D721Med (cell line): ENCODE measurements around the gene LRATD1.
"Not testable (repeated sequence)": the region's sequence is repeated elsewhere in the genome, so short reads cannot be mapped to it uniquely, and the experiment has no call there.

Source experiments
- DNase-seq: peaks from one replicate; pipeline ENCODE4 v3.0.0; 2011; ENCODE audit warnings: low spot score; ENCODE audit not compliant: insufficient read length
- FAIRE-seq: peaks from 2 replicates; lab custom pipeline; 2011; peaks lifted over from hg19 to GRCh38; lab: Jason Lieb, UNC
- TF ChIP-seq, protein P1 (sequence below): IDR thresholded peaks from 2 replicates; pipeline ENCODE4 v1.5.1; 2012; ENCODE audit warnings: mild to moderate bottlenecking, control low read depth; ENCODE audit not compliant: insufficient read depth; ENCODE audit errors: missing control alignments

Gene LRATD1

DNA sequence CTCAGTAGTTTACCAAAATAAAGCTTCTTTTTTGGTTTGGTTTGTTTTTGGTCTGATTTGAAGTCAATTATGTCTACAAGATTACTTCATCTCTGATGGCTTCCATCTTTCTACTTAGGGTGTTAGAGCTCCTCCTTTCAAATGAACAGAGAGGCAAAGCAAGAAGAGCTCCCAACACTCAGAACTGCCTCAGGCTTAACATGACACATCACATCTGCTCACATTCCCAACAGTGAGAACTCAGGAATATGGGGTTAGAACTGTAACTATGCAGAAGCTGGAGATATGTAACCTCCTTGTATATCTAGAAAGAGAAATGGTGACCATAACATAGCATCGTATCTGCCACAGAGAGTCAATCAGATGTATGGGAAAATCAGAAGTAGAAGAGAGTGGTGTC lies 11.4 kb upstream of the LRATD1 start:
- FAIRE-seq (no peak), DNase-seq (no peak)
- TF ChIP-seq, protein P1, sequence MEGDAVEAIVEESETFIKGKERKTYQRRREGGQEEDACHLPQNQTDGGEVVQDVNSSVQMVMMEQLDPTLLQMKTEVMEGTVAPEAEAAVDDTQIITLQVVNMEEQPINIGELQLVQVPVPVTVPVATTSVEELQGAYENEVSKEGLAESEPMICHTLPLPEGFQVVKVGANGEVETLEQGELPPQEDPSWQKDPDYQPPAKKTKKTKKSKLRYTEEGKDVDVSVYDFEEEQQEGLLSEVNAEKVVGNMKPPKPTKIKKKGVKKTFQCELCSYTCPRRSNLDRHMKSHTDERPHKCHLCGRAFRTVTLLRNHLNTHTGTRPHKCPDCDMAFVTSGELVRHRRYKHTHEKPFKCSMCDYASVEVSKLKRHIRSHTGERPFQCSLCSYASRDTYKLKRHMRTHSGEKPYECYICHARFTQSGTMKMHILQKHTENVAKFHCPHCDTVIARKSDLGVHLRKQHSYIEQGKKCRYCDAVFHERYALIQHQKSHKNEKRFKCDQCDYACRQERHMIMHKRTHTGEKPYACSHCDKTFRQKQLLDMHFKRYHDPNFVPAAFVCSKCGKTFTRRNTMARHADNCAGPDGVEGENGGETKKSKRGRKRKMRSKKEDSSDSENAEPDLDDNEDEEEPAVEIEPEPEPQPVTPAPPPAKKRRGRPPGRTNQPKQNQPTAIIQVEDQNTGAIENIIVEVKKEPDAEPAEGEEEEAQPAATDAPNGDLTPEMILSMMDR: no peak

DNA sequence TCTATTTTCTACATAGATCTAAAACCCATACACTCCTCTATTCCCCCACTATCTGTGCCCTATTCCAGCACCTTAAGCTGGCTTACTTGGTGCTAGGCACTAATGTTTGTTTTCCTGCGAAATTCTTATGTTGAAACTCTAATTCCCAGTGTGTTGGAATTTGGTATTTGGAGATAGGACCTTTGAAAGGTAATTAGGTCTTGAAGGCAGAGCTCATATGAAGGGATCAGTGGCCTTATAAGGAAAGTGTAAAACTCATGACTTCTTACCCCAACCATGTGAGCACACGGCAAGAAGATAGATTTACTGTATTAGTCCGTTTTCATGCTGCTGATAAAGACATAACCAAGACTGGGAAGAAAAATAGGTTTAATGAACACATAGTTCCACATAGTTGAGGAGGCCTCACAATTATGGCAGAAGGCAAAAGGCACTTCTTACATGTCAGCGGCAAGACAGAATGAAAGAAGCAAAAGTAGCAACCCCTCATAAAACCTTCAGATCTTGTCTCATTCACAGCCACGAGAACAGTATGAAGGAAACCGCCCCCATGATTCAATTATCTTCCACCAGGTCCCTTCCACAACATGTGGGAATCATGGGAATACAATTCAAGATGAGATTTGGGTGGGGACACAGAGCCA lies 10.5 kb upstream of the LRATD1 start:
- TF ChIP-seq, protein P1: no peak
- FAIRE-seq (no peak), DNase-seq (no peak)

DNA sequence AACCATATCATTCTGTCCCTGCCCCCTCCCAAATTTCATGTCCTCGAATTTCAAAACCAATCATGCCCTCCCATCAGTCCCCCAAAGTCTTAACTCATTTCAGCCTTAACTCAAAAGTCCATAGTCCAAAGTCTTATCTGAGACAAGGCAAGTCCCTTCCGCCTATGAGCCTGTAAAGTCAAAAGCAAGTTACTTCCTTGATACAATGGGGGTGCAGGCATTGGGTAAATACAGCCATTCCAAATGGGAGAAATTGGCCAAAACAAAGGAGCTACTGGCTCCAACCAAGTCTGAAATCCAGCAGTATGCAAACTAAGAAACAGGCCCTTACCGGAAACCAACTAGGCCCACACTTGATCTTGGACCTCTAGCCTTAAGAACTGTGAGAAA lies 10.0 kb upstream of the LRATD1 start:
- DNase-seq, FAIRE-seq: not testable (repeated sequence)

DNA sequence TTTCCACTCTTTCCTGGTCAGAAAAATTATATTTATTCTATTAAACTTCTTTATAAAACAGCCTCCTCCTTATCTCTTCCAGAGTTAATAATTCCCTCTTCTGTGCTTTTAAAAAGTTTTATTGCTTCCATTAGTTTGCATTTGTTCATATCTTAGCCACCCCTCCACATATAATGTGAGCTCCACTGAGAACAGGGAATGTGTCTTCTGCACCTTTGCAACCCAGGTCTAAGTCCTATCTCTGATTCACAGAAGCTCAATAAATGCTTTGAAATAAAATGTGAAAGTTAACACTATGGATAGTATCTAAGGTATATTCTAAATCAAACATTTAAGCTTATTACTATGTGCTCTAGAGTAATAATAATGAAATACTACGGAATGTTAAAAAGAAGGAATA lies 9.3 kb upstream of the LRATD1 start:
- TF ChIP-seq, protein P1: no peak
- no peak for FAIRE-seq
- no peak for DNase-seq

DNA sequence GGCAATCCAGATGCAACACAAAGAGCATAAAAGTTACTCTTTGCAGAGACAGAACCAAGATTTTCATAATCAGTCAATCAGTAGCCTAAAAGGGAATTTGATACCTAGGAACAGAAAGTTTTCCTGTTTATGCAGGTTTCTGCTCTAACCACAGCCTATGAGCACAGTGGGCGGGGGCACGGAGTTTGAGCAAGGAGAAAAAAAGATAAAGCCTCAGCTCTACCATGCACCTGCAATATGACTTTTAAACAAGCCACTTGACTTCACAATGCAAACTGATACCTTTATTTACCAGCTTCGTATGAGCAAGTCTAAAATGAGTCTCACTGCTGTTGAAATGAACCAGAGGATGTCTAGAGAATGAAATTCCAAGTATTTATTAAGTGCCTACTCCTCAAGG lies 5.6 kb upstream of the LRATD1 start:
- TF ChIP-seq, protein P1: no peak
- no peak for FAIRE-seq
- no peak for DNase-seq

DNA sequence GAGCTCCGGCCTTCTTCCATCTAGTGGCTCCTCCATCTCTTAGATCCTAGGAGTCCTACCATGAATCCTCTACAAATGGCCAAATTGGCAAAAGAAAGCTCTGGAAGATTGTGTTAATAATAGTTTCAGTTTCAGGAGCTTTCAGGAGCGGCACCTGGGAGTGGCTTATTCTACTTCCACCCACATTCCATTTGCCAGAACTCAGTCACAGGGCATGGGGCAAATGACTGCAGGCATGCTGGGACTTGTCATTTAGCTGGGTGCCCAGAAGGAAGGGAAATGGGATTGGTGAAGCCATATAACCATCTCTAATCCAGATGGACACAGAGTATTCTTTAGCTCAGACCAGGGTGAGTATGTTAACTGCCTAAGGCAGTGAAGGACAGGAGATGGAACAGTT lies 3.6 kb upstream of the LRATD1 start:
- FAIRE-seq: no peak
- TF ChIP-seq, protein P1: no peak
- DNase-seq: no peak

DNA sequence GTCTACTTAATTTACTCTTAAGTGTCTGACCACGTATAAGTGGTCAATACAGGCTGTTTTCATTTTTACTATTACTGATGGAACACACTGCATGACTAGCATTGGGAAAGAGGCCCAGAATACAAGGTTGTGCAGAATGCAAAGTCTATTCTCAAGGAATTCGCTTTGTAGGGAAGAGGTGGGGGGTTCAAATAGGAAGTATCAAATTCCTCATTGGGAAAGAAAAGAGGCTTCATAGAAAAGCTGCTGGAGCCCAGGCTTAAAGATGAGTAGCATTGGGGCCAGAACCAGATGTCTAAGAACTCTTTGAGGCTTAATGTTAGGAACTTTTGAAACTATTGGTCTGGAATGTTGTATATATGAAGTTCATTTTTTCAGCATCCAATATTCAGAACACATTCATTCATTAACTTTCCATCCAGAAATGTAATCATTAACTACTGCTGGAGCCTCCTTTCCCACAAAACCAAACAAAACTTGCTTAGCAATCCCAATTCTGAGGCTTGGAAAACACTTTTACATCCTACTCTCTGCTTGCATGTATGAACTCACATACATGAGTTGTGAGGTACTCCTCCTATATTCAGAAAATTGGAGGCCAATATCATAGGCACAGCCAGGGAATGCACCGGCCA lies 994 bp upstream of the LRATD1 start:
- TF ChIP-seq, protein P1: no peak
- DNase-seq (no peak), FAIRE-seq (no peak)

DNA sequence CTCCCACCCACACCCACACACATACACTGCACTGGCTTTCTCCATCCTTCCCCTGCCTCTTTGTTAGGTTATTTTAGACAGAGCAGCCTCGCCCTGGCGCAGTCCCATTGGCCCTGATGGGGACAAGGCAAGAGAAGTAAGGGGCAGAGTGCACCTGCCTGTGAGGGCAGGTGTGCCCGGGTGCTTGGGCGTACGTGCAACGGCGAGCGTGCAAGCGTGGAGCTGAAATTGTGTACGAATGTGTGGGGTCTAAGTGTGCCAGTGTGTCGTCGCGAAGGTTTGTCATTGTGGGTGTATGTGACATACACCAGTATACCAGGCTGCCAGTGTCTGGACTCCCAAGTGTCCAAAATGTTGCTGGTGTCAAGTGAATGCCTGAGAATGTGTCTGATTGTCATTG lies 544 bp downstream of the LRATD1 start:
- no peak for DNase-seq
- TF ChIP-seq, protein P1: no peak
- FAIRE-seq: no peak
